ENCODE measurements around the gene GRIFIN. TPM values are rescaled to one million over a fixed set of nuclear protein-coding genes. Genes with fewer than 3 reads are reported as not detected.

Gene GRIFIN
- total RNA-seq, 2 donors from 2014 or later = not detected

DNA sequence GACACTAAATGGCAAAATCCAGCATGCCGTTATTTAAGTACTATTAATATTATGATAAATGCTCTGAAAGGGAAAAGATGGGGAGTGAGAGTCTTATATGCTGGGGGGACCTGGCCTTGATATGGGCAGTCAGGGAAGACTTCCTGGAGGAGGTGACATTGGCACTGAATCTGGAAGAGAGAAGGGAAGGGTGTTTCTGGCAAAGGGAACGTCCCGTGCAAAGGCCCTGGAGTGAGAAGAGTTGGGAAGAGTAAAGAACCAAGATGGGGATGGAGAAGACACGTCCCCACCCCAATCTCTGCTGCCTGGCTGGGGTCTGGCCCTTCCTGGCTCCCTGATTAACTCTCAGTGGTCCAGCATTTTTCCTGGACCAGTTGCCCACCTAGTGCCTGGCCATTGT is 5.0 kb upstream of the GRIFIN start:
- Histone ChIP-seq H3K4me3 (no peak overlapping the region), H3K27ac (no peak overlapping the region), H3K4me1 (peaks cover 13% of the 10 kb centered on the region), H3K27me3 (no peaks in the 10 kb centered on the region), H3K36me3 (no peaks in the 10 kb centered on the region), H3K9ac (ENCODE audit: low read depth in 2 of 2, low read length in 2 of 2) (no peak overlapping the region), H3K9me3 (no peaks in the 10 kb centered on the region)
- DNase-seq = no peak
- intact Hi-C loops (cut with DNase I) = no loop called here
- TF ChIP-seq, protein P1, sequence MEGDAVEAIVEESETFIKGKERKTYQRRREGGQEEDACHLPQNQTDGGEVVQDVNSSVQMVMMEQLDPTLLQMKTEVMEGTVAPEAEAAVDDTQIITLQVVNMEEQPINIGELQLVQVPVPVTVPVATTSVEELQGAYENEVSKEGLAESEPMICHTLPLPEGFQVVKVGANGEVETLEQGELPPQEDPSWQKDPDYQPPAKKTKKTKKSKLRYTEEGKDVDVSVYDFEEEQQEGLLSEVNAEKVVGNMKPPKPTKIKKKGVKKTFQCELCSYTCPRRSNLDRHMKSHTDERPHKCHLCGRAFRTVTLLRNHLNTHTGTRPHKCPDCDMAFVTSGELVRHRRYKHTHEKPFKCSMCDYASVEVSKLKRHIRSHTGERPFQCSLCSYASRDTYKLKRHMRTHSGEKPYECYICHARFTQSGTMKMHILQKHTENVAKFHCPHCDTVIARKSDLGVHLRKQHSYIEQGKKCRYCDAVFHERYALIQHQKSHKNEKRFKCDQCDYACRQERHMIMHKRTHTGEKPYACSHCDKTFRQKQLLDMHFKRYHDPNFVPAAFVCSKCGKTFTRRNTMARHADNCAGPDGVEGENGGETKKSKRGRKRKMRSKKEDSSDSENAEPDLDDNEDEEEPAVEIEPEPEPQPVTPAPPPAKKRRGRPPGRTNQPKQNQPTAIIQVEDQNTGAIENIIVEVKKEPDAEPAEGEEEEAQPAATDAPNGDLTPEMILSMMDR (IDR thresholded peaks at IDR 0.05) = no peak

DNA sequence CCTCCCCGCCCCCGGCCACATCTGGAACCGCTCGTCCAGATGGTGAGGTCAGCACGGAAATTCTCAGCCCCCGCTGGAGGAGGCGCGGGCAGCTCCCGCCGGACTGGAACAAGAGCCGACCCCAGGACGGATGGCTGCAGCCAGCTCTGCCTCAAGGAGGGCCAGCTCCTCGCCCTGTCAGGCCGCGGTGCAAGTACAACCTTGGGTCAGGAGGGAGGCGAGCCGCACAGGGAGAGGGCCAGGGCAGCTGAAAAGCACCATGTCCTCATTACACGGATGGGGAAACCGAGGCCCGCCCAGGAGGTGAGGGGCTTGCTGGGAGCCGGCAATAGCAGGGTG is 3.8 kb upstream of the GRIFIN start:
- Histone ChIP-seq H3K27me3 (no peaks in the 10 kb centered on the region), H3K27ac (no peak overlapping the region), H3K4me1 (peaks cover 13% of the 10 kb centered on the region), H3K9me3 (no peaks in the 10 kb centered on the region), H3K4me3 (no peak overlapping the region), H3K36me3 (no peaks in the 10 kb centered on the region), H3K9ac (ENCODE audit: low read depth in 2 of 2, low read length in 2 of 2) (no peak overlapping the region)
- TF ChIP-seq, protein P1 (IDR thresholded peaks at IDR 0.05) = no peak
- no peak for DNase-seq
- intact Hi-C loops (cut with DNase I) = no loop called here

DNA sequence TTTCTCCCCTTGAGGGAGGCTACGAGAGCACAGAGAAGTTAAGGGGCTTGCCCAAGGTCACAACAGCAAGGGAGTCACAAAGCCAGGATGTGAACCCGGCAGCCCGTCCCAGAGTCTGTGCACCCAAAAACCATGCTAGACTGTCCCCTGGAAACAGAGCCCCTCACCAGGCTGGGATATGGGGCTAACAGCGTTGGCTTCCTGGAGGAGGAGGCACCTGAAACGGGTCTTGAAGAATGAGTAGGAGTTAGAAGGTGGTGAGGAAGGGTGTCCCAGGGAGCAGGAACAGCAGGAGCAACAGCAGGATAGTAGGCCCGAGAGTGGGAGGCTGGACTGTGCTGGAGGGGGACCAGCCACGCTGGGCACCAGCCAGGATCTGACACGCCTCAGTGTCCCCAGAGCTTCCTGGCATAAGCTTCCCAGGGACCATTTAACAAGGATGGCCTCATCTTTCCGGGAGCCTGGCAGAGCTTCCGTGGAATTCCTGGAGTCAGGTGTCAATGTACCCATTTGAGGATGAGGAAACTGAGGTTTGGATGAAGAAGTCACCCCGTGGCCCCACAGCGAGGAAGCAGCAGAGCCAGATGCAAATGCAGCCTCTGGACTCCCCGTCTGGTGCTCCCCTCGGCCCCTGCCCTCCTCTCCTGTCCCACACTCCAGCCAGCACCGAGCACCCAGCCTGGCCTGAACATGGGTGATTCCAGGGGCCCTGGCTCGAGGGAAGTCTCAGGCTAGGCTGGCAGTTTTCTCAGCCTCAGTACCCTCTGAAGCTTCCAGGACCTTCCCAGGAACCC is 3.3 kb upstream of the GRIFIN start:
- H3K9me3 ChIP-seq = no peaks in the 10 kb centered on the region
- H3K27me3 ChIP-seq = no peaks in the 10 kb centered on the region
- H3K4me3 ChIP-seq = no peak overlapping the region
- TF ChIP-seq, protein P1 (IDR thresholded peaks at IDR 0.05) = no peak
- no peak overlapping the region for H3K27ac ChIP-seq
- H3K36me3 ChIP-seq = no peaks in the 10 kb centered on the region
- intact Hi-C loops (cut with DNase I) = no loop called here
- H3K9ac ChIP-seq (ENCODE audit: low read depth in 2 of 2, low read length in 2 of 2) = peak overlapping the region in 1 of 2 donors; percentile 56
- no peak for DNase-seq
- peaks cover 13% of the 10 kb centered on the region for H3K4me1 ChIP-seq

DNA sequence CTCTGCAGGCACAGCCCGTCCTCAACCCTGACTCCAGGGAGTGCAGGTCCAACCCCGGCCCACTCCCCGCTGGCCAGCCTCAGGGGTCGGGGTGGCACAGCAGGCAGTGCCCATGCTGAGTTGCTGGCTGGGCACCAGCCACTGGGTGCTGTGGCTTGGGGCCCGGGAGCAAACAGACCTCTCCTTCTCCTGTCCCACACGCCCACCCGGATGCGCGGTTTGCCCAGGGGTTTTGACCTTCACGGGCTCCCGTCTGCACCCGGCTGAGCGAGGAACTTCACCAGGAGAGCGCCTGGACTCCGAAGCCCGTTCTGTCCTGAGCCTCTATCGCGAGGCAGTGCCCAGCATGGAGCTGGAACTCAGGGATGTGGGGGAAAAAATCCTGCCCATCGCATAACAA is 2.6 kb upstream of the GRIFIN start:
- no peaks in the 10 kb centered on the region for H3K9me3 ChIP-seq
- H3K4me3 ChIP-seq = no peak overlapping the region
- no peak for DNase-seq
- H3K36me3 ChIP-seq = no peaks in the 10 kb centered on the region
- TF ChIP-seq, protein P1 (IDR thresholded peaks at IDR 0.05) = no peak
- peak overlapping the region; percentile 51 to 56 for H3K9ac ChIP-seq (ENCODE audit: low read depth in 2 of 2, low read length in 2 of 2)
- intact Hi-C loops (cut with DNase I) = no loop called here
- no peaks in the 10 kb centered on the region for H3K27me3 ChIP-seq
- peaks cover 13% of the 10 kb centered on the region for H3K4me1 ChIP-seq
- no peak overlapping the region for H3K27ac ChIP-seq

DNA sequence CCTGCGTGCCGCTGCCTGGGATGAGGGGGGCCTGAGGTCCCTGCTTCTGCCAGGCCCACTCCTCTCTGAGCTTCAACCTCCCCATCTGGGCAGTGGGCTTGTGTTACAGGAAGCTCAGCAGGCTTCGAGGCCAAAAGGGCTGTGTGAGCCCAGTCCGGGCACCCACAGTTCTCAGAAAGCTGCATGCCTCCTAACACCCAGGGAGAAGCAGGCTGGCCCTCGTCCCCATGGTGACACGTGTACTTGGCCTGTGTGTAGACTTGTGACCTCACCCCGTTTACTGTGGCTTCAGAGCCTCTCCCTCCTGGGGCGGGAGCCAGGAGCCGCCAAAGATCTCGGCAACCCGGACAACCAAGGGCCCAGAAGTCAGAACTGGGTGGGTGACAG is 2.2 kb upstream of the GRIFIN start:
- H3K9me3 ChIP-seq = no peaks in the 10 kb centered on the region
- no peaks in the 10 kb centered on the region for H3K27me3 ChIP-seq
- peak overlapping the region; percentile 42 to 51 for H3K9ac ChIP-seq (ENCODE audit: low read depth in 2 of 2, low read length in 2 of 2)
- H3K36me3 ChIP-seq = no peaks in the 10 kb centered on the region
- TF ChIP-seq, protein P1 (IDR thresholded peaks at IDR 0.05) = no peak
- H3K4me3 ChIP-seq = no peak overlapping the region
- peaks cover 13% of the 10 kb centered on the region for H3K4me1 ChIP-seq
- H3K27ac ChIP-seq = no peak overlapping the region
- intact Hi-C loops (cut with DNase I) = no loop called here
- DNase-seq = peak; percentile 81

Data from colonic mucosa (tissue), 4 donors.